HG02678 (cell line): ENCODE results near the gene SUDS3.

Source experiments
- ATAC-seq: cut with Tn5 transposase; IDR thresholded peaks from one replicate; pipeline ENCODE4 v1.9.1; 2021; ENCODE audit warnings: mild to moderate bottlenecking, moderate library complexity; ENCODE audit not compliant: unreplicated experiment

SUDS3 gene

DNA sequence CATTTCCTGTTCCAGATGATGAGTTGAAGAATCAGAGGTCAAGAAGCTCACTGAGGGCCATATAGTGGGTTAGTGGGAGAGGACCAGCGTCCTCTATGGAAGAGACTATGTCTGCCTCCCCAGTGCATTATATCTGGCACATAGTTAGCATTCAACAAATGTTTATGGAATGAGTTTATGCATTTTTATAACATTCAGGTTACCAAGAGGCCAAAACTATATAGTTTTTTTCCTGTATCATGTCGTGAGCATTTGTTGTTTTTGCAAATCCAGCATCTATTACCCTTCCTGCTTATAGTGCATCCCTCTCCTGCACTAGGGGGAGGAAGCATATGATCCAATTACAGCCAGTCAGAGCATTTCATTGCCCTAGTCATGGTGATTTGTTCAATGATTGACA is 60.6 kb downstream of the SUDS3 start:
- ATAC-seq, result no peak

DNA sequence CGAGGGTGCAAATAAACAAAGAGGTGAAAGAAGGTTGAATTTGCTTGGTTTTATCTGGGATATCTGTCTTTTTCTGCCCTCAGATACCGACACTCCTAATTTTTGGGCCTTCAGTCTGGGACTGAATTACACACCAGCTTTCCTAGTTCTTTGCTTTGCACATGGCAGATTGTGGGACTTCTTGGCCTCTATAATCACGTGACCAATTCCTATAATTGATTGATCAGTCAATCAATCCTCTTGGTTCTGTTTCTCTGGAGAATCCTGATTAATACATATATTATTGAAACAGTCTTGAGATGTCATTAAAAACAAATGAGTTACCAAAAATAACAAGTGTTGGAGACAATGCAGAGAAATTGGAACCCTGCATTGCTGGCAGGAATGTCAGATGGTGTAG is 62.7 kb downstream of the SUDS3 start:
- no peak for ATAC-seq

- no peak for ATAC-seq
Observed at GRCh38 chr12:118446247-118446646, 69.9 kb downstream of the SUDS3 start.

GRCh38 chr12:118447181-118447580 is 70.8 kb downstream of the SUDS3 start:
- no peak for ATAC-seq

GRCh38 chr12:118448341-118448740 is 72.0 kb downstream of the SUDS3 start:
- no peak for ATAC-seq

- no peak for ATAC-seq
Observed at GRCh38 chr12:118455327-118455726, 79.0 kb downstream of the SUDS3 start.

GRCh38 chr12:118456741-118457140 is 80.4 kb downstream of the SUDS3 start:
- ATAC-seq, result no peak

- no peak for ATAC-seq
Observed at GRCh38 chr12:118459110-118459509, 82.8 kb downstream of the SUDS3 start.

DNA sequence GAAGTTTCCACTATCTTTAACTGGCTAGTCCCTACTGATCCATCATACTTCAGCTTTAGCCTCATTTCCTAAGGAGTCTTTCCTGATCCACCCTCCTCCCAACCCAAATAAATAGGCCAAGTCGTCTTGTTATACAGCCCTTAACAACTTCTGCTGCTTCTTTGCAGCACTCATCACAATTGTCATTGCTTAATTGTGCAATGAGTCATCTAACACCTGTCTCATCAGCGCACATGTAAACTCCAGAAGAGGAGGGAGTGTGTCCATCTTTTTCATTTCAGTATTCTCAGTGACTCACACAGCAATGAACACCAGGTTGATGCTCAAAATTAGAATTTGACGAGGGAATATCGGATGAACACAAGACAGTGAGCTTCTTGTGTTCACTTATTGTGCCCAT is 87.3 kb downstream of the SUDS3 start:
- no peak for ATAC-seq

- ATAC-seq, result no peak
Observed at GRCh38 chr12:118465706-118466105, 89.4 kb downstream of the SUDS3 start.
